ENCODE measurements around the gene XPNPEP3.

Gene XPNPEP3

DNA sequence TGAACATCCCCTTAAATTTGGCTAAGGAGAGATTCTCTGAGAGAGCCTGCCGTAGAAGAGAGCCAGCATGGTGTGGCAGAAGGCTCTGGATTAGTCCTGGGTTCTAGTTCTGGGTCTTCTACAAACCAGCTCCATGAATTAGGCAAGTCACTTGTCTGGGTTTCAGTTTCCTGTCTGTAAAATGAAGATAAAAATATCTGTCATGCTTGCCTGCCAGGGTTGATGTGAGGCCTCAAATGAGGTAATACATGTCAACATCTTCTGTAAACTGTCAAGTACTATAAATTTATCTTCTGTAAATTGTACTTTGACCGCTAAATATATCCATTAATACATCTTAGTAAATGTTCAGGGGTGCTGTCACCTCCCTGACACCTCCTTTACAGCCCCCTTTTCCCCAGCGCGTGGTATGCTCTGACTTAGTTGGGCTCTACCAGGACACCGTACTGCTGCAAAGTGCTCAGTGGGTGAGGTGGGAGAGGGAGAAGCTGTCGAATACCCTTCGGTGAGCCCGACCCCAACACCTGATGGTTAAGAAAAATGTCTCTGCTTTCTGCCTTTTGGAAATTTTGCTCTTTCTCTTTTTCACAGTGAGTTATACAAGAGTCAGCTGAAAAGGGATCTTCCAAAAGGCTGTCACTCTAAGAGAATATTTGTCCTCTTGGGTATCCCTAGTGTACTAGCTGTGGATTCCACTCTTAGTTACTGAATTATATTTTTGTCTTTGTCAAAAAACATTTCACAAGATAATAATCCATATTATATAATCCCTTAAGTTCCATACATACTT is 109.2 kb downstream of the XPNPEP3 start:
- Histone ChIP-seq H3K9me3 (ENCODE audit: control insufficient read depth, insufficient read depth, low read depth, low read length) (no peaks in the 10 kb centered on the region), H3K27me3 (ENCODE audit: control insufficient read depth, insufficient read depth, low read length) (no peaks in the 10 kb centered on the region), H3K36me3 (ENCODE audit: control insufficient read depth, insufficient read depth, low read length) (peaks cover 76% of the 10 kb centered on the region), H3K9ac (ENCODE audit: low read length) (no peak overlapping the region), H3K4me1 (ENCODE audit: control insufficient read depth, insufficient read depth, low read length) (no peaks in the 10 kb centered on the region), H3K27ac (ENCODE audit: low read depth, low read length) (no peak overlapping the region), H3K4me3 (ENCODE audit: low read depth, low read length) (no peak overlapping the region)

- Histone ChIP-seq H3K9ac (ENCODE audit: low read length) (no peak overlapping the region), H3K27me3 (ENCODE audit: control insufficient read depth, insufficient read depth, low read length) (no peaks in the 10 kb centered on the region), H3K27ac (ENCODE audit: low read depth, low read length) (no peak overlapping the region), H3K9me3 (ENCODE audit: control insufficient read depth, insufficient read depth, low read depth, low read length) (no peaks in the 10 kb centered on the region), H3K4me3 (ENCODE audit: low read depth, low read length) (no peak overlapping the region), H3K36me3 (ENCODE audit: control insufficient read depth, insufficient read depth, low read length) (peaks cover 73% of the 10 kb centered on the region), H3K4me1 (ENCODE audit: control insufficient read depth, insufficient read depth, low read length) (no peaks in the 10 kb centered on the region)
Observed at GRCh38 chr22:40966726-40967085, 109.8 kb downstream of the XPNPEP3 start.

DNA sequence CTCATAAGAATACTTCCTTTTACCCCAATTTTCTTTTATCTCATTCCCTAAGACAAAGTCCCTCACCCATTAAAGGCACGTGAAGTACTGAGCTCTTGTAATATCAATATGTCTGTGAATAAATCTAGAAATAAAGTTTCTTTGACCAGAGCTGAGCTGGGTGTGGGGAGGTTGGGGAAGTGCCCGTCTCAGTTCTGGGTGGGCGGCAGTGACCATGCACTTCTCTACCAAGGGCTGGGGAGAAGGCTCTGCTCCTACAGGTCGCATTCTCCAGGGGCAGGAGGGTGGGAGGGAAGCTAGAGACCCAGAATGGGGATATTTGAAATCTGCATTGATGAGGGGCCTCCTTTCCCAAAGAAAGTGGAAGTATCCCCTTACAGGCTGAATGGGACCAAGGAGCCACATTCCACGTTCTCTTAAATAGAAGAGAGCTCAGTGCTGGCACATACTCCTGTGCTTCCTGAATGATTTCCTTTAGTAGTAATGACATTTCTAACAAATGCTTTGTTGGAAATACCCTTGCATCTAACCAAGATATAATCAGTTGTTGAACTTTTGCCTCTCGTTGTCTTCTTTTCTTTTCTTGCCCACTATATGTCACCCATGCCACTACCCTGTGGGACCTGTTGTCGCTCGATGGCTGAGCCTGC is 110.3 kb downstream of the XPNPEP3 start:
- Histone ChIP-seq H3K4me3 (ENCODE audit: low read depth, low read length) (no peak overlapping the region), H3K27ac (ENCODE audit: low read depth, low read length) (no peak overlapping the region), H3K4me1 (ENCODE audit: control insufficient read depth, insufficient read depth, low read length) (no peaks in the 10 kb centered on the region), H3K9me3 (ENCODE audit: control insufficient read depth, insufficient read depth, low read depth, low read length) (no peaks in the 10 kb centered on the region), H3K9ac (ENCODE audit: low read length) (no peak overlapping the region), H3K36me3 (ENCODE audit: control insufficient read depth, insufficient read depth, low read length) (peaks cover 73% of the 10 kb centered on the region), H3K27me3 (ENCODE audit: control insufficient read depth, insufficient read depth, low read length) (no peaks in the 10 kb centered on the region)

DNA sequence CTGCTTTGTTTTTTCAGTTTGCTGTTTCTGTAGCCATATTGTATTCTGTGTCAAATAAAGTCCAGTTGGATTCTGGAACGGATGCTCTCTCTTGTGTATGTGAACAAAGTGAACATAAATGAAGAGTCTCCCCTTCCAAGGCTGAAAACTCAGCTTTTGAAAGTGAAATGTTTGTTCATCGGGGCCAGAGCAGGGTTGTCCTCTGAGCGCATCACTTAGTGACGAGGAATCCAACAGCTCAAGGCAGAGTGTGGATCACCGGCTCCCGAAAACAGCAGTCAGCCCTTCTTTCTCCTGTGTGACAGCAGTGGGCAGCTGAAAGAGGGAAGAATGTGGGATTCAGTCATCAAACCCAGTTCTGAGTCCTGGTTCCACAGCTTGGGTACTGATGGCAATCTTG is 115.6 kb downstream of the XPNPEP3 start:
- Histone ChIP-seq H3K9ac (ENCODE audit: low read length) (no peak overlapping the region), H3K4me3 (ENCODE audit: low read depth, low read length) (no peak overlapping the region), H3K27me3 (ENCODE audit: control insufficient read depth, insufficient read depth, low read length) (no peaks in the 10 kb centered on the region), H3K9me3 (ENCODE audit: control insufficient read depth, insufficient read depth, low read depth, low read length) (no peaks in the 10 kb centered on the region), H3K36me3 (ENCODE audit: control insufficient read depth, insufficient read depth, low read length) (peaks cover 42% of the 10 kb centered on the region), H3K27ac (ENCODE audit: low read depth, low read length) (no peak overlapping the region), H3K4me1 (ENCODE audit: control insufficient read depth, insufficient read depth, low read length) (no peaks in the 10 kb centered on the region)

DNA sequence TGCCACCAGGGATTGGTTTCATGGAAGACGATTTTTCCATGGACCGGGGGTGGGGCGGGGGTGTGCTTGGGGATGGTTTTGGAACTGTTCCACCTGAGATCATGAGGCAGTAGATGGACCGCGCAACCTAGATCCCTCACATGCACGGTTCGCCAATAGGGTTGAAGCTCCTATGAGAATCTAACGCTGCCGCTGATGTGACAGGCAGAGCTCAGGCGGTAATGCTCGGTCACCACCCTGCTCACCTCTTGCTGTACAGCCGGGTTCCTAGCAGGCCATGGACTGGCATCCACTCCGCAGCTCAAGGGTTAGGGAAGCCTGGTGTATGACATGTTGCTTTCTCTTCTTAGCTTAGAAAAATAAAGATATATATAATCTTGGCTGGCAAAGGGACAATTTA is 116.2 kb downstream of the XPNPEP3 start:
- H3K36me3 ChIP-seq (ENCODE audit: control insufficient read depth, insufficient read depth, low read length), result peaks cover 37% of the 10 kb centered on the region
- H3K27ac ChIP-seq (ENCODE audit: low read depth, low read length), result no peak overlapping the region
- no peak overlapping the region for H3K4me3 ChIP-seq (ENCODE audit: low read depth, low read length)
- H3K4me1 ChIP-seq (ENCODE audit: control insufficient read depth, insufficient read depth, low read length), result no peaks in the 10 kb centered on the region
- no peaks in the 10 kb centered on the region for H3K27me3 ChIP-seq (ENCODE audit: control insufficient read depth, insufficient read depth, low read length)
- H3K9ac ChIP-seq (ENCODE audit: low read length), result no peak overlapping the region
- no peaks in the 10 kb centered on the region for H3K9me3 ChIP-seq (ENCODE audit: control insufficient read depth, insufficient read depth, low read depth, low read length)

GRCh38 chr22:40975366-40975765 is 118.4 kb downstream of the XPNPEP3 start:
- no peaks in the 10 kb centered on the region for H3K9me3 ChIP-seq (ENCODE audit: control insufficient read depth, insufficient read depth, low read depth, low read length)
- no peak overlapping the region for H3K9ac ChIP-seq (ENCODE audit: low read length)
- peaks cover 21% of the 10 kb centered on the region for H3K36me3 ChIP-seq (ENCODE audit: control insufficient read depth, insufficient read depth, low read length)
- H3K27ac ChIP-seq (ENCODE audit: low read depth, low read length), result no peak overlapping the region
- H3K4me3 ChIP-seq (ENCODE audit: low read depth, low read length), result no peak overlapping the region
- H3K27me3 ChIP-seq (ENCODE audit: control insufficient read depth, insufficient read depth, low read length), result no peaks in the 10 kb centered on the region
- H3K4me1 ChIP-seq (ENCODE audit: control insufficient read depth, insufficient read depth, low read length), result no peaks in the 10 kb centered on the region

DNA sequence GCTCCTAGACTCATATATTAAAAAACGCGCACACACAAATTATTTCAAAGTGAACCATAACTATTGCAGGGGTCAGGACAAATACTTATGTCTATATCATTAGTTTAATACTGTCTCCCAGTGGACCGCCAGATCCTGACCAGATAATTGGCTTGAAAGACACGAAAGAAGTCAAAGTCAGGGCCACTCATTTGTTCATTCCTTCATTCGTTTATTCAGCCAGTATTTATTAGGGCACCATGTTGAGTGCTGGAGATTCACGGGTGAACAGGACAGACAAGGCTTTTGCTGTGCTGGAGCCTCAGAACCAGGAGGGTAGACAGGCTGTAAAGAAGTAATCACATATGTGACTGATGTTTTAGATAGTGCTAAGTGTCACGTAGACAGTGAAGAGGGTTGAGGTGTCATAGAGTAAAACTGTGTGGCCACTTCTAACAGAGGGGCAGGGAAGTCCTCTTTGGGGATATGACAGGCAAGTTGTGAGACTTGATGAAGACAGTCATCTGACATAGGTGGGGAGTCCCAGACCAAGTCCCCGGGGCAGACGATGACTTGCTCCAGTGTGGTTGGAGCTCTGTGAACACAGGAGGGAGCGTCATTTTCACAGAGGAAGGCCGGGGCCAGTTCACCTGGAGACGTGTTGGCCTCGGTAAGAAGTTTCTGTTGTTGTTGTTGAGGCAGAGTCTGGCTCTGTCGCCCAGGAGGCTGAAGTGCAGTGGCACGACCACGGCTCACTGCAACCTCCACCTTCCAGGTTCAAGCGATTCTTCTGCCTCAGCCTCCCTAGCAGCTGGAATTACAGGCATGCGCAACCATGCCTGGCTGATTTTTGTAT is 120.1 kb downstream of the XPNPEP3 start:
- Histone ChIP-seq H3K4me3 (ENCODE audit: low read depth, low read length) (no peak overlapping the region), H3K36me3 (ENCODE audit: control insufficient read depth, insufficient read depth, low read length) (peaks cover 12% of the 10 kb centered on the region), H3K9ac (ENCODE audit: low read length) (no peak overlapping the region)

GRCh38 chr22:40979198-40979597 is 122.2 kb downstream of the XPNPEP3 start:
- Histone ChIP-seq H3K9ac (ENCODE audit: low read length) (no peak overlapping the region), H3K4me1 (ENCODE audit: control insufficient read depth, insufficient read depth, low read length) (no peaks in the 10 kb centered on the region), H3K27me3 (ENCODE audit: control insufficient read depth, insufficient read depth, low read length) (no peaks in the 10 kb centered on the region), H3K36me3 (ENCODE audit: control insufficient read depth, insufficient read depth, low read length) (no peaks in the 10 kb centered on the region), H3K27ac (ENCODE audit: low read depth, low read length) (no peak overlapping the region), H3K9me3 (ENCODE audit: control insufficient read depth, insufficient read depth, low read depth, low read length) (no peaks in the 10 kb centered on the region), H3K4me3 (ENCODE audit: low read depth, low read length) (no peak overlapping the region)

More for the DNA sequence above, 120.1 kb downstream of the XPNPEP3 start:
- H3K4me1 ChIP-seq (ENCODE audit: control insufficient read depth, insufficient read depth, low read length), result no peaks in the 10 kb centered on the region
- H3K27me3 ChIP-seq (ENCODE audit: control insufficient read depth, insufficient read depth, low read length), result no peaks in the 10 kb centered on the region
- H3K9me3 ChIP-seq (ENCODE audit: control insufficient read depth, insufficient read depth, low read depth, low read length), result no peaks in the 10 kb centered on the region
- no peak overlapping the region for H3K27ac ChIP-seq (ENCODE audit: low read depth, low read length)

DNA sequence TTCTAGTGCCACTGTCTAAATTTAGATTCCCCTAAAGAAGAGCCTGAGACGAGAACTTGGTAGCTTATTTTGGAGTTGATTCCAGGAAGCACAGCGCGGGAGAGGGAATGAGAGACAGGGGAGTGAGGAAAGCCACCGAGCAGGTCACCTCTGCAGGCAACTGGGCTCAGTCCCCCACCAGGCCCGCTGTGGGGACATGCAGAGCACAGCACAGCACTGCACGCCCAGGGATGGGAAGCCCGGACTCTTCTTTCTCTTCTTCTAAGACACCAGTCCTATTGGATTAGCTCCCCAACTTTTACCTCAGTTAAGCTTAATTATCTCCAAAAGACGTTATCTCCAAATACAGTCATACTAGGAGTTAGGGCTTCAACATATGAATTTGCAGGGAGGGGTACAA is 122.9 kb downstream of the XPNPEP3 start:
- Histone ChIP-seq H3K36me3 (ENCODE audit: control insufficient read depth, insufficient read depth, low read length) (no peaks in the 10 kb centered on the region), H3K9me3 (ENCODE audit: control insufficient read depth, insufficient read depth, low read depth, low read length) (no peaks in the 10 kb centered on the region), H3K9ac (ENCODE audit: low read length) (no peak overlapping the region), H3K27me3 (ENCODE audit: control insufficient read depth, insufficient read depth, low read length) (no peaks in the 10 kb centered on the region), H3K4me1 (ENCODE audit: control insufficient read depth, insufficient read depth, low read length) (no peaks in the 10 kb centered on the region), H3K27ac (ENCODE audit: low read depth, low read length) (no peak overlapping the region), H3K4me3 (ENCODE audit: low read depth, low read length) (no peak overlapping the region)

All from HUES6 (cell line).